ENCODE measurements around the gene CCL26. TPM values are rescaled to one million over a fixed set of nuclear protein-coding genes. Genes with fewer than 3 reads are reported as not detected.

The CCL26 gene
- total RNA-seq, 1 experiment from 2014 or later, result 0.49 TPM

DNA sequence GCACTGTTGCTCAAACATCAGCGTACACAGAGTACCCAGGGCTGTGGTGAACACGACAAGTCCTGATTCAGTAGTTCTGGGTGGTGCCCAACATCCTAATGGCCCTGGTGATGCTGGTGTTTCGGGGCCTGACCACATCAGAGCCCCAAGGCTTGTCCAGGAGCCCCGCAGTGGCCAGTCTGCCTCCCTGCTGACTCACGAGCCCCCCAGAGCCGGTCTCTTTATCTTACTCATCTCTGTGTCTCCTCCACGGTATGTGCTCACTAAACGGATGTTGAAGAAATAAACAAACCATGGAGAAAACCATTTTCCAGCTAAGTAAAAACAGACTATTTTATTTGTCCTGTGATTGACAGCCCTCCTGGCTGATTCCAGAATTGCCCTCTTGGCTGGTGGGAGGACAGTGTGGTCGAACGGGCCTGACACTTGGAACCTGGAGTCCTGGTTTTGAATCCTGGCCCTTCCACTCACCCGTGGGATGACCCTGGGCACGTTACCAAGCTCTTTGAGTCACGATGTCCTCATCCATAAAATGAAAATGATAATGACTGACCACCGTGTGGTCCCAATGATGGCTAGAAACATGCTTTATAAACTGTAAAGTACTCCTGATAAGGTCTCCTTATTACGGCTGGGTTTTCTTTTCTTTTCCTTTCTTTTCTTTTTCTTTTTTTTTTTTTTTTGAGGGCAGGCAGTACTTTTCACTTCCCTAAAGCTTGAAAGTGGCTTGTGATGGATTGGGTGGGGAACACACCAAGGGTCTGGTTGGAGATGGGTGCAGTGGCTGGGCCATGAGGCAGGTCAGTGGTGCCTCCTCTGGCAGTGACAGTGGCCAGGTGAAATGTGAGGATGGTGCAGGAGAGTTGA lies 39.0 kb downstream of the CCL26 start:
- H2AFZ ChIP-seq (ENCODE audit: low read depth, low read length, poor library complexity, severe bottlenecking), result no peak overlapping the region
- H4K20me1 ChIP-seq (ENCODE audit: insufficient read depth), result no peaks in the 10 kb centered on the region
- peak overlapping the region; percentile 25 for H3K27ac ChIP-seq (ENCODE audit: low read depth, low read length)
- POLR2A ChIA-PET, result no interaction called here
- H3K9ac ChIP-seq (ENCODE audit: low read length), result no peak overlapping the region
- peak overlapping the region; percentile 61 for H3K4me2 ChIP-seq (ENCODE audit: low read length)
- no peaks in the 10 kb centered on the region for H3K9me3 ChIP-seq (ENCODE audit: control insufficient read depth in 1 of 2, insufficient read depth in 1 of 2, low read depth in 1 of 2, low read length in 2 of 2)
- CTCF ChIA-PET, result no interaction called here
- H3K4me1 ChIP-seq (ENCODE audit: control insufficient read depth in 1 of 2, insufficient read depth in 2 of 2, low read length in 2 of 2), result peaks cover 42 to 50% of the 10 kb centered on the region in 2 experiments
- RAD21 ChIA-PET (ENCODE audit: low non-redundant PET in 1 of 2, low total read pairs in 2 of 2, uncharacterized antibody in 2 of 2, unreplicated experiment in 2 of 2), result no interaction called here
- intact Hi-C loops (cut with micrococcal nuclease), result no loop called here
- no peaks in the 10 kb centered on the region for H3K9me2 ChIP-seq (ENCODE audit: insufficient read depth)
- H3K4me3 ChIP-seq (replicated peaks in 1 of 2; ENCODE audit: low read depth in 1 of 2, low read length in 2 of 2), result no peak overlapping the region
- no peaks in the 10 kb centered on the region for H3K36me3 ChIP-seq (ENCODE audit: control insufficient read depth in 1 of 2, insufficient read depth in 2 of 2, low read length in 2 of 2)
- ATAC-seq (peak; percentile 33), DNase-seq (ENCODE audit: low read depth, low spot score) (peak; percentile 22)
- TF ChIP-seq TCF7L2 (IDR thresholded peaks at IDR 0.05; ENCODE audit: borderline replicate concordance, extremely low read depth, insufficient read depth, insufficient read length), result no peak
- TF ChIP-seq RAD21 (IDR thresholded peaks at IDR 0.05; ENCODE audit: low read depth), result peak; percentile 26; the same call in 1 of the 2 replicates
- TF ChIP-seq FOSL1 (IDR thresholded peaks at IDR 0.05; ENCODE audit: low read depth), result peak; percentile 21; the same call in 1 of the 2 replicates
- no peak for TF ChIP-seq ZBTB33 (IDR thresholded peaks at IDR 0.05; ENCODE audit: extremely low read depth, insufficient replicate concordance, low read length)
- BruUV-seq (replicated peaks), result no TSS peak
- no peaks in the 10 kb centered on the region for H3K79me2 ChIP-seq (ENCODE audit: insufficient read depth, low read length)
- no peaks in the 10 kb centered on the region for H3K27me3 ChIP-seq (ENCODE audit: insufficient read depth, low read length)

DNA sequence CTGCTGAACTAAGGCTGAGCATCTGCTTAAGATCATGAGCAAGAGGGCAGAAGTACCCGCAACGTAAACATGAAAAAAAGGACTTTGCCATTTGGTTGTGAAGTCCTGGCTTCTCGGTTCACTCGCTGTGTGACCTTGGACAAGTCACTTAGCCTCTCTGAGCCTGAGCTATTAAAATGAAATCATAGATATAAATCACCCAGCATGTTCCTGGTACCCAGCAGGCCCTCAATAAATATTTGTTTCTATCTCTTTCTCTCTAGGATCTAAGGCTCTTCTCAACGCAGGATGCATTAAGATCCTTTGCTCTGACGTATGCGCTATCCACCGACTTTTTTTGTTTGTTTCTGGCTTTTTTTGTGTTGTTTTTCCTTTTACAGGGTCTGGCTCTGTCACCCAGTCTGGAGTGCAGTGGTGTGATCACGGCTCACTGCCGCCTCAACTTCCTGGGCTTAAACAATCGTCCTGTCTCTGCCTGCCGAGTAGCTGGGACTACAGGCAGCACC lies 39.9 kb downstream of the CCL26 start:
- Histone ChIP-seq H3K9me2 (ENCODE audit: insufficient read depth) (no peaks in the 10 kb centered on the region), H3K27me3 (ENCODE audit: insufficient read depth, low read length) (no peaks in the 10 kb centered on the region), H3K9me3 (ENCODE audit: control insufficient read depth in 1 of 2, insufficient read depth in 1 of 2, low read depth in 1 of 2, low read length in 2 of 2) (no peaks in the 10 kb centered on the region), H3K4me1 (ENCODE audit: control insufficient read depth in 1 of 2, insufficient read depth in 2 of 2, low read length in 2 of 2) (peaks cover 46 to 52% of the 10 kb centered on the region in 2 experiments), H4K20me1 (ENCODE audit: insufficient read depth) (no peaks in the 10 kb centered on the region), H3K27ac (ENCODE audit: low read depth, low read length) (no peak overlapping the region), H2AFZ (ENCODE audit: low read depth, low read length, poor library complexity, severe bottlenecking) (no peak overlapping the region), H3K36me3 (ENCODE audit: control insufficient read depth in 1 of 2, insufficient read depth in 2 of 2, low read length in 2 of 2) (no peaks in the 10 kb centered on the region), H3K4me2 (ENCODE audit: low read length) (peak overlapping the region; percentile 61; the same call in 1 of the 2 replicates), H3K4me3 (replicated peaks in 1 of 2; ENCODE audit: low read depth in 1 of 2, low read length in 2 of 2) (no peak overlapping the region), H3K9ac (ENCODE audit: low read length) (no peak overlapping the region), H3K79me2 (ENCODE audit: insufficient read depth, low read length) (no peaks in the 10 kb centered on the region)
- DNase-seq (ENCODE audit: low read depth, low spot score) (no peak), ATAC-seq (no peak)
- ChIA-PET POLR2A (no interaction called here), CTCF (no interaction called here), RAD21 (ENCODE audit: low non-redundant PET in 1 of 2, low total read pairs in 2 of 2, uncharacterized antibody in 2 of 2, unreplicated experiment in 2 of 2) (no interaction called here)
- BruUV-seq (replicated peaks), result no TSS peak
- intact Hi-C loops (cut with micrococcal nuclease), result no loop called here
- TF ChIP-seq ZBTB33 (IDR thresholded peaks at IDR 0.05; ENCODE audit: extremely low read depth, insufficient replicate concordance, low read length) (no peak), TCF7L2 (IDR thresholded peaks at IDR 0.05; ENCODE audit: borderline replicate concordance, extremely low read depth, insufficient read depth, insufficient read length) (no peak), ZNF274 (IDR thresholded peaks at IDR 0.05; ENCODE audit: low read depth, low read length) (no peak), MAX (IDR thresholded peaks at IDR 0.05) (no peak), ELF1 (IDR thresholded peaks at IDR 0.05; ENCODE audit: borderline replicate concordance, low read depth) (no peak), SIN3A (IDR thresholded peaks at IDR 0.05; ENCODE audit: low read depth) (no peak), FOSL1 (IDR thresholded peaks at IDR 0.05; ENCODE audit: low read depth) (no peak)
- TF ChIP-seq, protein P1, sequence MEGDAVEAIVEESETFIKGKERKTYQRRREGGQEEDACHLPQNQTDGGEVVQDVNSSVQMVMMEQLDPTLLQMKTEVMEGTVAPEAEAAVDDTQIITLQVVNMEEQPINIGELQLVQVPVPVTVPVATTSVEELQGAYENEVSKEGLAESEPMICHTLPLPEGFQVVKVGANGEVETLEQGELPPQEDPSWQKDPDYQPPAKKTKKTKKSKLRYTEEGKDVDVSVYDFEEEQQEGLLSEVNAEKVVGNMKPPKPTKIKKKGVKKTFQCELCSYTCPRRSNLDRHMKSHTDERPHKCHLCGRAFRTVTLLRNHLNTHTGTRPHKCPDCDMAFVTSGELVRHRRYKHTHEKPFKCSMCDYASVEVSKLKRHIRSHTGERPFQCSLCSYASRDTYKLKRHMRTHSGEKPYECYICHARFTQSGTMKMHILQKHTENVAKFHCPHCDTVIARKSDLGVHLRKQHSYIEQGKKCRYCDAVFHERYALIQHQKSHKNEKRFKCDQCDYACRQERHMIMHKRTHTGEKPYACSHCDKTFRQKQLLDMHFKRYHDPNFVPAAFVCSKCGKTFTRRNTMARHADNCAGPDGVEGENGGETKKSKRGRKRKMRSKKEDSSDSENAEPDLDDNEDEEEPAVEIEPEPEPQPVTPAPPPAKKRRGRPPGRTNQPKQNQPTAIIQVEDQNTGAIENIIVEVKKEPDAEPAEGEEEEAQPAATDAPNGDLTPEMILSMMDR (IDR thresholded peaks at IDR 0.05 in 2 of 3, conservative IDR thresholded peaks at IDR 0.05 in 1 of 3; ENCODE audit: borderline replicate concordance in 1 of 3, insufficient read depth in 1 of 3, low read depth in 2 of 3, low read length in 2 of 3), result no peak
